Stomach (tissue), 9 donors: ENCODE data around the gene OPRL1. TPM values are rescaled to one million over a fixed set of nuclear protein-coding genes. Genes with fewer than 3 reads are reported as not detected.

Experiments
- DNase-seq, 2 donors: peaks; one replicate each; pipeline versions ENCODE4 v3.0.0 to v3.0.0-alpha.2; 2013 to 2019
- H3K27ac ChIP-seq, 5 donors: fragments of 200-600 bp in 4 of 5; sonication (generic) in 4 of 5; one replicate each; pipeline ENCODE4 v1.5.1; 2013 to 2019; ENCODE audit warnings: mild to moderate bottlenecking in 1 of 5, moderate library complexity in 1 of 5
- H3K27me3 ChIP-seq, 3 donors: fragments of 200-600 bp; sonication (generic); one replicate each; pipeline ENCODE4 v1.5.1; 2017 to 2019; ENCODE audit warnings: mixed run types in 1 of 3
- H3K36me3 ChIP-seq, 4 donors: fragments of 200-600 bp; sonication (generic); 1 replicate in 3 of 4; 2 replicates in 1 of 4; pipeline ENCODE4 v1.5.1; 2016 to 2019
- H3K4me1 ChIP-seq, 4 donors: fragments of 200-600 bp; sonication (generic); one replicate each; pipeline ENCODE4 v1.5.1; 2016 to 2019
- H3K4me3 ChIP-seq, 4 donors: fragments of 200-600 bp; sonication (generic) in 3 of 4; one replicate each; pipeline ENCODE4 v1.5.1; 2016 to 2019; ENCODE audit warnings: mild to moderate bottlenecking in 1 of 4
- H3K9me3 ChIP-seq, 4 donors: fragments of 200-600 bp; sonication (generic); one replicate each; pipeline ENCODE4 v1.5.1; 2016 to 2019
- CTCF ChIP-seq, 7 experiments: fragments of 450-650 bp in 4 of 7; fragments of 200-600 bp in 3 of 7; sonication (generic) in 3 of 7; IDR thresholded peaks; one replicate each; pipeline ENCODE4 v1.5.1; 2016 to 2019; ENCODE audit warnings: antibody characterized with exemption in 7 of 7, control low read depth in 2 of 7, mild to moderate bottlenecking in 1 of 7
- EP300 ChIP-seq: sonication (generic); formaldehyde crosslinking; IDR thresholded peaks from one replicate; pipeline ENCODE4 v1.6.1; 2017; ENCODE audit warnings: antibody characterized with exemption
- POLR2A ChIP-seq, 4 donors: fragments of 450-650 bp; IDR thresholded peaks; one replicate each; pipeline ENCODE4 v1.6.1; 2016; ENCODE audit warnings: antibody characterized with exemption in 4 of 4, control low read depth in 2 of 4, mild to moderate bottlenecking in 1 of 4, moderate library complexity in 1 of 4
- POLR2AphosphoS5 ChIP-seq, 3 donors: sonication (generic); formaldehyde crosslinking; IDR thresholded peaks; one replicate each; pipeline ENCODE4 v1.6.1; 2016; ENCODE audit warnings: antibody characterized with exemption in 3 of 3
- whole genome bisulfite sequencing, 5 donors: extraction: QIAGEN DNeasy Blood & Tissue Kit in 3 of 5; methylation state at CpG; one replicate each; pipeline versions ENCODE4 v1.1.5 to v1.1.7; 2013 to 2018; 5-methylcytosine and 5-hydroxymethylcytosine counted together
- intact Hi-C: fragments of 100-400 bp; cut with DNase I; formaldehyde crosslinking; loops from one replicate; pipeline ENCODE4 v1.15.1; 2023; ENCODE audit warnings: low total_unique reads
- polyA plus RNA-seq, 3 donors: library from polyadenylated mRNA; stranded (reverse); fragments of 200-250 nt; gene quantifications; one replicate each; pipeline ENCODE4 v1.2.3, GENCODE V29; 2013
- total RNA-seq, 5 donors: library from RNA; depleted of rRNA; stranded (reverse); fragments of >200 nt; gene quantifications; one replicate each; pipeline versions ENCODE4 v1.1.0 to v1.2.3, GENCODE V29; 2014 to 2016
- donor health status: healthy with polysubstance abuse.
- donor health status: Bipolar disorder and iron deficiency.
- donor health status: healthy.

Gene OPRL1
- total and polyA plus RNA-seq, 8 donors, result 0.18 to 4.7 (median 0.40) TPM; not detected in 4

- no peak for DNase-seq
Measured at GRCh38 chr20:64107736-64108457, 28.0 kb downstream of the OPRL1 start.

GRCh38 chr20:64108731-64109681, 29.1 kb downstream of the OPRL1 start:
- DNase-seq, result peak in 1 of 2 donors; percentile 23
- 71 to 81% (median 77%) methylated on average over 17 to 26 of the region's 26 CpGs for WGBS, 5 donors

More at GRCh38 chr20:64107736-64108457, 28.0 kb downstream of the OPRL1 start:
- TF ChIP-seq CTCF (IDR thresholded peaks at IDR 0.05) (no peak), EP300 (no peak), POLR2A (IDR thresholded peaks at IDR 0.05) (no peak), POLR2AphosphoS5 (IDR thresholded peaks at IDR 0.05) (no peak)
- intact Hi-C loops, result no loop called here
- Histone ChIP-seq H3K4me1 (no peaks in the 10 kb centered on the region), H3K27ac (no peak overlapping the region), H3K27me3 (peaks cover 0 to 60% (median 14%) of the 10 kb centered on the region in 3 donors), H3K4me3 (no peak overlapping the region), H3K9me3 (no peaks in the 10 kb centered on the region), H3K36me3 (no peaks in the 10 kb centered on the region)
- WGBS, 5 donors, result 45 to 65% (median 51%) methylated on average over 17 to 19 of the region's 19 CpGs

GRCh38 chr20:64109831-64110391, 30.0 kb downstream of the OPRL1 start:
- Histone ChIP-seq H3K27me3 (peaks cover 0 to 40% (median 0%) of the 10 kb centered on the region in 3 donors), H3K4me3 (no peak overlapping the region), H3K9me3 (no peaks in the 10 kb centered on the region), H3K27ac (no peak overlapping the region), H3K36me3 (no peaks in the 10 kb centered on the region), H3K4me1 (no peaks in the 10 kb centered on the region)
- intact Hi-C loops, result no loop called here
- TF ChIP-seq POLR2AphosphoS5 (IDR thresholded peaks at IDR 0.05) (no peak), POLR2A (IDR thresholded peaks at IDR 0.05) (no peak), EP300 (no peak), CTCF (IDR thresholded peaks at IDR 0.05) (no peak)
- peak in 1 of 2 donors; percentile 22 for DNase-seq
- 63 to 79% (median 72%) methylated on average over 11 to 16 of the region's 16 CpGs for WGBS, 5 donors

More at GRCh38 chr20:64108731-64109681, 29.1 kb downstream of the OPRL1 start:
- Histone ChIP-seq H3K36me3 (no peaks in the 10 kb centered on the region), H3K4me1 (no peaks in the 10 kb centered on the region), H3K27me3 (peaks cover 0 to 49% (median 3%) of the 10 kb centered on the region in 3 donors), H3K4me3 (no peak overlapping the region), H3K9me3 (no peaks in the 10 kb centered on the region), H3K27ac (no peak overlapping the region)
- TF ChIP-seq CTCF (IDR thresholded peaks at IDR 0.05), result no peak
- no peak for TF ChIP-seq POLR2A (IDR thresholded peaks at IDR 0.05)
- TF ChIP-seq EP300, result no peak
- no peak for TF ChIP-seq POLR2AphosphoS5 (IDR thresholded peaks at IDR 0.05)
- intact Hi-C loops, result no loop called here
